MV-4-11 (cell line): Measurements from ENCODE around the gene MYT1.

ENCODE experiments used
- DNase-seq: peaks from one replicate; lab custom pipeline; 2025; lab: John Stamatoyannopoulos, UW

Gene MYT1

GRCh38 chr20:64193058-64193457 lies 28.8 kb downstream of the MYT1 start:
- DNase-seq: peak; percentile 50

- no peak for DNase-seq
These were observed 30.0 kb downstream of the MYT1 start for GRCh38 chr20:64194269-64194668.

- DNase-seq: no peak
These were observed 32.1 kb downstream of the MYT1 start for GRCh38 chr20:64196309-64196708.

GRCh38 chr20:64196847-64197306 lies 32.6 kb downstream of the MYT1 start:
- DNase-seq: no peak

GRCh38 chr20:64198347-64198746 lies 34.1 kb downstream of the MYT1 start:
- DNase-seq: no peak

GRCh38 chr20:64199395-64199794 lies 35.1 kb downstream of the MYT1 start:
- no peak for DNase-seq

- DNase-seq: no peak
These were observed 36.5 kb downstream of the MYT1 start for GRCh38 chr20:64200740-64201139.

- no peak for DNase-seq
These were observed 37.4 kb downstream of the MYT1 start for GRCh38 chr20:64201653-64202052.

GRCh38 chr20:64203037-64203777 lies 39.0 kb downstream of the MYT1 start:
- DNase-seq: no peak

- DNase-seq: no peak
These were observed 41.4 kb downstream of the MYT1 start for GRCh38 chr20:64205611-64206026.

GRCh38 chr20:64206614-64207013 lies 42.4 kb downstream of the MYT1 start:
- no peak for DNase-seq

- DNase-seq: no peak
These were observed 43.7 kb downstream of the MYT1 start for GRCh38 chr20:64207641-64208590.

- no peak for DNase-seq
These were observed 44.9 kb downstream of the MYT1 start for GRCh38 chr20:64209148-64209547.

GRCh38 chr20:64210656-64211369 lies 46.6 kb downstream of the MYT1 start:
- DNase-seq: no peak

- DNase-seq: no peak
These were observed 47.8 kb downstream of the MYT1 start for GRCh38 chr20:64211874-64212658.

- no peak for DNase-seq
These were observed 48.5 kb downstream of the MYT1 start for GRCh38 chr20:64212755-64213154.

GRCh38 chr20:64214113-64214512 lies 49.9 kb downstream of the MYT1 start:
- no peak for DNase-seq

- DNase-seq: no peak
These were observed 50.7 kb downstream of the MYT1 start for GRCh38 chr20:64214952-64215351.

- no peak for DNase-seq
These were observed 51.8 kb downstream of the MYT1 start for GRCh38 chr20:64216036-64216435.

- DNase-seq: no peak
These were observed 52.7 kb downstream of the MYT1 start for GRCh38 chr20:64216910-64217309.

- no peak for DNase-seq
These were observed 53.4 kb downstream of the MYT1 start for GRCh38 chr20:64217539-64218221.
